Measurements from ENCODE around the gene VPS26C. TPM values are rescaled to one million over a fixed set of nuclear protein-coding genes. Genes with fewer than 3 reads are reported as not detected.
"Not testable (repeated sequence)": the region's sequence is repeated elsewhere in the genome, so short reads cannot be mapped to it uniquely, and the experiment has no call there.

Gene VPS26C
- total and polyA plus RNA-seq, 12 donors: 22.3 to 57.5 (median 46.3) TPM

DNA sequence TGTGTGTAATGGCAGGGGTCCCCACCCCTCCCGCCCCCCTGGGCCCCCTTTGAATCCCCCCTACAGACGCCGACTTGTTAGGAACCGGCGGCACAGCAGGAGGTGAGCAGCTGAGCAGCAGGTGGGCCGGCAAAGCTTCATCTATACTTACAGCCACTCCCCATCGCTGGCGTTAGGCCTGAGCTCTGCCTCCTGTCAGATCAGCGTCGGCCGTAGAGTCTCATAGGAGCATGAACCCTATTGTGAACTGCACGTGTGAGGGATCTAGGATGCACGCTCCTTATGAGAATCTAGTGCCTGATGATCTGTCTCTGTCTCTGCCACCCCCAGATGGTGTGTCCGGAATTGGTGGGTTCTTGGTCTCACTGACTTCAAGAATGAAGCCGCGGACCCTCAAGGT is 14.9 kb upstream of the VPS26C start:
- intact Hi-C loops (cut with DNase I): no loop called here

GRCh38 chr21:37281579-37281978 is 14.4 kb upstream of the VPS26C start:
- Histone ChIP-seq H3K27ac (no peak overlapping the region), H3K9me3 (no peaks in the 10 kb centered on the region), H3K36me3 (no peaks in the 10 kb centered on the region), H3K4me3 (no peak overlapping the region), H3K27me3 (no peaks in the 10 kb centered on the region), H3K4me1 (no peaks in the 10 kb centered on the region)
- intact Hi-C loops (cut with DNase I): no loop called here
- TF ChIP-seq CTCF (IDR thresholded peaks at IDR 0.05): no peak
- DNase-seq (no peak), ATAC-seq (no peak)
- WGBS, 2 donors: 56 to 72% methylated on average over 10 of the region's 10 CpGs

More for the DNA sequence above, 14.9 kb upstream of the VPS26C start:
- 40 to 53% methylated on average over 16 of the region's 16 CpGs for WGBS, 2 donors
- Histone ChIP-seq H3K27ac (no peak overlapping the region), H3K9me3 (no peaks in the 10 kb centered on the region), H3K36me3 (no peaks in the 10 kb centered on the region), H3K4me3 (no peak overlapping the region), H3K27me3 (no peaks in the 10 kb centered on the region), H3K4me1 (no peaks in the 10 kb centered on the region)
- DNase-seq (no peak), ATAC-seq (no peak)
- TF ChIP-seq CTCF (IDR thresholded peaks at IDR 0.05): no peak

- not testable (repeated sequence) for DNase-seq, H3K4me1 ChIP-seq, H3K27me3 ChIP-seq, H3K36me3 ChIP-seq, ATAC-seq, H3K27ac ChIP-seq, H3K4me3 ChIP-seq, H3K9me3 ChIP-seq
- intact Hi-C loops (cut with DNase I): loop anchor here in 2 of 10 donors (10.0 kb wide), 1 partner anchor 56 kb away; no protein-coding TSS in a partner anchor
- 90 to 94% methylated on average over 4 of the region's 4 CpGs for WGBS, 2 donors
These were observed 12.1 kb upstream of the VPS26C start for GRCh38 chr21:37279271-37279670.

DNA sequence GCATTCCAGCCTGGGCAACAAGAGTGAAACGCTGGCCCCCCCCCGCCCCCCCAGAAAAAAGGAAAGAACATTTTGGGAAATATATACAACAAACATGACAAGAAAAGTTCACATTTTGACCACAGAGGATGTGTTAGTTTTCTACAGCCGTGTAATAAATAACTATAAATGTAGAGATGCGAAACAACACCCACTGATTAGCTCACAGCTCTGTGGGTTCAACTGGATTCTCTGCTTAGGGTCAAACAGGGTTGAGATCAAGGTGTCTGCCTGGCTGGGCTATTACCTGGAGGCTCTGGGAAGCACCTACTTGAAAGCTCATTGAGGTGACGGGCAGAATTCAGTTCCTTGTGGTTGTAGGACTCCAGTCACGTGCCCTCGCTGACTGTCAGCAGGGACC is 11.1 kb upstream of the VPS26C start:
- WGBS, 2 donors: 87 to 89% methylated on average over 7 of the region's 7 CpGs
- Histone ChIP-seq H3K27ac (no peak overlapping the region), H3K4me3 (no peak overlapping the region), H3K27me3 (no peaks in the 10 kb centered on the region), H3K4me1 (peaks cover 0 to 3% (median 0%) of the 10 kb centered on the region in 9 donors), H3K9me3 (no peaks in the 10 kb centered on the region), H3K36me3 (no peaks in the 10 kb centered on the region)
- ATAC-seq (no peak), DNase-seq (no peak)
- no peak for TF ChIP-seq CTCF (IDR thresholded peaks at IDR 0.05)
- intact Hi-C loops (cut with DNase I): loop anchor here in 2 of 10 donors (10.0 kb wide), 1 partner anchor 57 kb away; no protein-coding TSS in a partner anchor

GRCh38 chr21:37276377-37276776 is 9.2 kb upstream of the VPS26C start:
- peaks cover 0 to 3% (median 0%) of the 10 kb centered on the region in 9 donors for H3K4me1 ChIP-seq
- H3K27ac ChIP-seq: no peak overlapping the region
- H3K27me3 ChIP-seq: no peaks in the 10 kb centered on the region
- intact Hi-C loops (cut with DNase I): loop anchor here in 2 of 10 donors (10.0 kb wide), 1 partner anchor 58 kb away; no protein-coding TSS in a partner anchor
- H3K4me3 ChIP-seq: no peak overlapping the region
- DNase-seq (no peak), ATAC-seq (no peak)
- H3K36me3 ChIP-seq: no peaks in the 10 kb centered on the region
- no peaks in the 10 kb centered on the region for H3K9me3 ChIP-seq
- WGBS, 2 donors: 92% methylated on average over 3 of the region's 3 CpGs
- no peak for TF ChIP-seq CTCF (IDR thresholded peaks at IDR 0.05)
